GM19463 (cell line): ENCODE results near the gene ZYX.

Source experiments
- ATAC-seq: cut with Tn5 transposase; IDR thresholded peaks from one replicate; pipeline ENCODE4 v1.9.1; 2021; ENCODE audit warnings: mild to moderate bottlenecking, moderate library complexity; ENCODE audit not compliant: unreplicated experiment

The ZYX gene, protein sequence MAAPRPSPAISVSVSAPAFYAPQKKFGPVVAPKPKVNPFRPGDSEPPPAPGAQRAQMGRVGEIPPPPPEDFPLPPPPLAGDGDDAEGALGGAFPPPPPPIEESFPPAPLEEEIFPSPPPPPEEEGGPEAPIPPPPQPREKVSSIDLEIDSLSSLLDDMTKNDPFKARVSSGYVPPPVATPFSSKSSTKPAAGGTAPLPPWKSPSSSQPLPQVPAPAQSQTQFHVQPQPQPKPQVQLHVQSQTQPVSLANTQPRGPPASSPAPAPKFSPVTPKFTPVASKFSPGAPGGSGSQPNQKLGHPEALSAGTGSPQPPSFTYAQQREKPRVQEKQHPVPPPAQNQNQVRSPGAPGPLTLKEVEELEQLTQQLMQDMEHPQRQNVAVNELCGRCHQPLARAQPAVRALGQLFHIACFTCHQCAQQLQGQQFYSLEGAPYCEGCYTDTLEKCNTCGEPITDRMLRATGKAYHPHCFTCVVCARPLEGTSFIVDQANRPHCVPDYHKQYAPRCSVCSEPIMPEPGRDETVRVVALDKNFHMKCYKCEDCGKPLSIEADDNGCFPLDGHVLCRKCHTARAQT

DNA sequence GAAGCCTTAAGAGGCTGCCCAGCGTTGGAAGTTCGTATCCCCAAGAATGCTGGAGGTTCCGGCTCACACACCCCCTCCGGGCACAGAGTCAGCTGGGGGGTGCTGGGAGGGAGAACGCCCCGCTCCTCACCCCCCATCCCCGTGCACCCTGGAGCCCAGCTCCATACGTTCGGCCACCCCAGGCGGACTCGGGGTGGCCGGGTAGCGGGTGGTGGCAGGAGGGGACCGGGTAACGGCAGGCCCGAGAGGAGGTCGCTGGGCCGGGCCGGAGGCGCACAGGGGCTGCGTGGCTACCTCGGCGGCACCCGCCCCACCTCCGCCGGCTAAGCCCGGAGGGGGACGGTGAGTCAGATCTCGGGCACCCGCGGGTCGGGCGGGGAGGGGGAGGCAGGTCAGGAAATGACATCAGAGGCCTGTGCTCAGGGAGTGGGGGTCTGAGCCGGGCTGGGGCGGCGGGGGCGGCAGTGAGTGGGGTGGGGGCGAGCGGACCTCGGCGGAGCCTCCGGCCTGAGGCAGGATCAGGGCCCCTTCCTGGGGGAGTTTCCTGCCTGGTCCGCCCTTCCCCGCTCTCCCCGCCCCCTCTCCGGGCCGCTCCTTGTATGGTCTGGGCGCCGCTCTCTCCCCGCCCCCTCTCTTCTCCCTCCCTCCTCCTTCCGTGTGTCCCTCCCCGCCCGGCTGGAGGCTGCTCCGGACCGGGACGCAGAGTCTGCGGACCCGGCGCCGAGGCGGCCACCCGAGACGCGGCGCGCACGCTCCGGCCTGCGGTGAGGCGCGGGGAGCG, at the start of gene ZYX:
Gene ZYX, plus strand, starts transcription at position 700 of the 781 bp plus-strand sequence. CDS start 227 bp downstream, outside the sequence.
- ATAC-seq, result peak; percentile 81

GRCh38 chr7:143334244-143334643, 46.9 kb upstream of the ZYX start:
- no peak for ATAC-seq

DNA sequence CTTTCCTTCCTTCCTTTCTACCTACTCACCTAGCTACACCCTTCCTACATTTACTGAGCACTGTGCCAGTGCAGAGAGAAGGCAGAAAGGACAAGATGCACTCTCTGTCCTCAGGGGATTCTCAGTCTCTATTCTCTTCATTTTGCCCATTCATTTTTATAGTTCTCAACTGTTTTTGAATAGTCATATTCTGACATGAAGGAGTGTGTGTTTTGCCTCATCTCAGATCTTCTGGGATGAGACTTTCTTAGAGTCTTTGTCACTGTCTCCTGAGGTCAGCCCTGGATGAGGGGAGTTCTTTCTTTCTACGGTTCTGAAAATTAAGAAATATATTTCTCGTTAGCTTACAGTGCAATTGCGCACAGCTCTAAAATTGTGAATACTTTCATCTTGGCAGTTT, 43.9 kb upstream of the ZYX start:
- no peak for ATAC-seq

DNA sequence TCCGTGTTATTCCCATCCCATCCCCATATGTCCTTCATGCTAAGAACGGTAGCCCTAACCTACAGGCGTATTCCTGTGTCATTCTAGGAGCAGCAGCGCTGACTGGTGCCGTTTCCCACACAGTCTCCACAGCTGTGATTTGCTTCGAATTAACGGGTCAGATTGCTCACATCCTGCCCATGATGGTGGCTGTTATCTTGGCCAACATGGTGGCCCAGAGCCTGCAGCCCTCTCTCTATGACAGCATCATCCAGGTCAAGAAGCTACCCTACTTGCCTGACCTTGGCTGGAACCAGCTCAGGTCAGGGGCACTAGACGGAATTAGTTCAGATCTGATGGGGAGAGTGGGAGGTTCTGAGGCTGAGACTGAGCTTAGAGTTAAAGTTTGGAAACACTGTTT, 39.3 kb upstream of the ZYX start:
- ATAC-seq, result no peak

- no peak for ATAC-seq
Measured at GRCh38 chr7:143343596-143343995, 37.5 kb upstream of the ZYX start.

DNA sequence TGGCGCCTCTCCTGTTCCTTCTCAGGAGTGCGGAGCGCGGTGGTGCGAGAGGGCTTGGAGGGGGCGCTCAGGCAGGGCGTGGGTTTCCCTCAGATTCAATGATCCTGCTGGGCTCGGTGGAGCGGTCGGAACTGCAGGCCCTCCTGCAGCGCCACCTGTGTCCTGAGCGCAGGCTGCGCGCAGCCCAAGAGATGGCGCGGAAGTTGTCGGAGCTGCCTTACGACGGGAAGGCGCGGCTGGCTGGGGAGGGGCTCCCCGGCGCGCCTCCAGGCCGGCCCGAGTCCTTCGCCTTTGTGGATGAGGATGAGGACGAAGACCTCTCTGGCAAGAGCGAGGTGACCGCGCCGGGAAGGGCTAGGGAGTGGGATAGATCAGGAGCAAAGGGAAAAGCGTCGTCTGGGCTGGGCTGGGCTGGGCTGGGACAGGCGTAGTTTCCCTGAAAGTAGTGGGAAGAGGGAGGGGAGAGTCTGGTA, 35.7 kb upstream of the ZYX start:
- peak; percentile 78 for ATAC-seq

- no peak for ATAC-seq
Measured at GRCh38 chr7:143346018-143346417, 35.1 kb upstream of the ZYX start.

- ATAC-seq, result no peak
Measured at GRCh38 chr7:143347950-143348349, 33.2 kb upstream of the ZYX start.

GRCh38 chr7:143351060-143351459, 30.1 kb upstream of the ZYX start:
- no peak for ATAC-seq

GRCh38 chr7:143351574-143351973, 29.6 kb upstream of the ZYX start:
- no peak for ATAC-seq

DNA sequence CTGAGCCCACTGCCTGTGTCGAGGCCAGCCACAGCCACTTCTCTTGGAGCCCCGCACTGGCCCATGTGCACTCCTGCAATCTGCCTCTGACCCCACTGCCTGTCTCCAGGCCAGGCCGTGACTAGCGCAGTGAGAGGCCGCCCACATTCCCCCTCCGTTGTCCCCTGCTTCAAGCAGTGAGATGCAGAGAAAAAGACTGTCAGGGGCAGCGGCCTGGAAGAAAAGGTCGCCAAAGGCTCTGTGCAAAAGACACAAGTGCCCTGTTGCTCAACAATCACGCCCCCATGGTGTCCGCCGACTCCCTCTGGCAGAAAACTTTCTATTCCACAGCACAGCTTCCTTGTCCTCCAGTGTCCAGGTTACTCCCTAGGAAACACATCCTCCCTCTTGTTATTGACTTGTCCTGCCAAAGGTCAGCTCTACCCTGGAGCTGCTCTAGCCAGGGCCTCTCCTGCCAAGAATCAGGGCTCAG, 28.6 kb upstream of the ZYX start:
- ATAC-seq, result no peak

GRCh38 chr7:143354376-143354775, 26.8 kb upstream of the ZYX start:
- ATAC-seq, result no peak

DNA sequence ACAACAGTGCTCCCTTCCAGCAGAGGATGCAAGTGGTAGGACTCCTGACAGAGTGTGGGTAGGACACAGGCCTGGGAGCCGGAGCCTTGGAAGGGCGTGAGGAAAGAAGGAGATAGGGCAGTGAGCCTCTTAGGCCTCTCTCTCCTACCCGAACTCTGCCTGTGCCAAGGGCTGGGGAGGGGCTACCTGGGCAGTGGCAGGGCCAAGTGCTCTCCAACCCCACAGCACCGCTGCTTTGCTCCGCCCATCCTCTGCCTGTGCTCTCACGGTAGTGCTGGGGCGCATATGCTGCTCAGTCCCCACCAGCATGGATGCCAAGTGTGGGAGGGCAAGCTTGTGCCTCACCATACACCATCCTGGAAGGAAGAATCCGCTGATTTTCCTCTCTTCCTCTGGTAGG, 26.2 kb upstream of the ZYX start:
- ATAC-seq, result no peak

- ATAC-seq, result no peak
Measured at GRCh38 chr7:143355450-143356385, 25.4 kb upstream of the ZYX start.

- ATAC-seq, result no peak
Measured at GRCh38 chr7:143356414-143357050, 24.6 kb upstream of the ZYX start.

DNA sequence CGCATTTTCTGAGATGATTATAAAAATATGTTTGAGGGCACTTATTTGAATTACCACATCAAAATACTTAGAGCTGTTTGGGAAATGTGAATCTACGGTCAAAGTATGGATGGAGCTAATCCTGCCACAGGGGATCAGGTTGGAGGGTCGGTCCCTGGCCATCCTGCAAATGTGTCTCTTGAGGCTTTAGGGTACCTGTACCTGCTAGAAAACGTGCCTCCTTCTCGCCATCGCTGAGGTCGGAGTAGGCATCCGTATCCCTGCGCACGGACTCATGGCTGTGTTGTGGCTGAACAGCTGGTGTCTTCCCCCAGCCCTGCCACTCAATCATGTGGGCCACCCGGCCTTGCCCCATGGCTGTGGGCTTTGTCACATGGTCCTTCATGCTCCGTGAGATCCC, 22.5 kb upstream of the ZYX start:
- ATAC-seq, result no peak

GRCh38 chr7:143359771-143360353, 21.3 kb upstream of the ZYX start:
- ATAC-seq, result no peak

- ATAC-seq, result no peak
Measured at GRCh38 chr7:143360788-143361551, 20.2 kb upstream of the ZYX start.
